ENCODE results near the gene NT5DC4.

- TF ChIP-seq YY1 (IDR thresholded peaks at IDR 0.05; ENCODE audit: low read depth) (no peak), NFIC (IDR thresholded peaks at IDR 0.05; ENCODE audit: borderline replicate concordance) (no peak), REST (IDR thresholded peaks at IDR 0.05; ENCODE audit: low read depth, low read length) (no peak), MEF2A (IDR thresholded peaks at IDR 0.05; ENCODE audit: borderline replicate concordance, low read depth) (no peak), CTCF (IDR thresholded peaks at IDR 0.05) (no peak), RAD21 (IDR thresholded peaks at IDR 0.05; ENCODE audit: low read length) (no peak), TEAD4 (IDR thresholded peaks at IDR 0.05; ENCODE audit: borderline replicate concordance, insufficient read depth) (no peak), TCF12 (IDR thresholded peaks at IDR 0.05) (no peak), SMC3 (IDR thresholded peaks at IDR 0.05; ENCODE audit: low read depth, low read length) (no peak), POLR2AphosphoS5 (IDR thresholded peaks at IDR 0.05; ENCODE audit: low read depth, low read length) (no peak)
Observed at GRCh38 chr2:112787729-112788393, 67.0 kb downstream of the NT5DC4 start.
